CD4-positive, alpha-beta T cell treated with Interleukin-2 at 100 ng/mL for 4 hours (primary cell): ENCODE data around the gene ZNF410.

ENCODE experiments used
- DNase-seq: peaks from one replicate; pipeline ENCODE4 v3.0.0-alpha.2; 2020; ENCODE audit warnings: low spot score

ZNF410 gene

DNA sequence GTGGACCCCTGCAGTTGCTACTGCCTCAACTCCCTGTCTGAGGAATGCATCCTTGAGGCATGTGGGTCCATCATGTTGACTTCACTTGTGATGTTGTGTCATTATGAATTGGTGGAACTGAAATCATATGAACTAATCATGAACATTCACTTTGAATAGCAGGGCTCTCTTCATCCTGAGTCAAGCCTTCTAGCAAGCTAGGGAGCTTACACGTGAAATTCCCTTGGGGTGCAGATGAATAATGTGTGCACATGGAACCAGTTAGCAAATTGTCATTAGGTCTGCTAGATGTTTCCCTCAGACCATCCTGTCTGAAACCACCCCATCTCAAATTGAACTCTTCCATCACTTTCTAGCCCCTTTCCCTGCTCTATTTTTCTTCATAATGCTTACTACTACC, 67.1 kb downstream of the ZNF410 start:
- no peak for DNase-seq

GRCh38 chr14:73955674-73956073, 69.0 kb downstream of the ZNF410 start:
- no peak for DNase-seq

DNA sequence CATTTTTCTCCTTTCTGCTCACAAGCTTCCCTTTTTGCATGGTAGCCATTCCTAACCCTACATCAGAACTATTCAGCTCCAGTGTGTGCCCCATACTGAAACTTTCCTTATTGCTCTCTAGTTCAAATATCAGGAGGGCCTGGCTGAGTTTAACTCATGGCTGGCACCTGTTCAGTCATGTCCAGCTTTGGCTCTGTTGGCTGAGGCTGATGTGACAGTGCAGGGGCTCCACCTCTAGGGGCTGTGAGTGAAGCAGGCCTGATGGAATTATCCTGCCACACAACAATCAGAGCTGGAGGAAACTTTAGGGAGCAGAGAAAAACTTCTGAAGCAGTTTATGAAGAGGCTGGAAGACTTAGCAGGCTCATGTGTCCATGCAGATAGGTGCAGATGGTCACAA, 71.9 kb downstream of the ZNF410 start:
- DNase-seq = no peak

- DNase-seq = no peak
These were observed 74.5 kb downstream of the ZNF410 start for GRCh38 chr14:73961192-73961591.

DNA sequence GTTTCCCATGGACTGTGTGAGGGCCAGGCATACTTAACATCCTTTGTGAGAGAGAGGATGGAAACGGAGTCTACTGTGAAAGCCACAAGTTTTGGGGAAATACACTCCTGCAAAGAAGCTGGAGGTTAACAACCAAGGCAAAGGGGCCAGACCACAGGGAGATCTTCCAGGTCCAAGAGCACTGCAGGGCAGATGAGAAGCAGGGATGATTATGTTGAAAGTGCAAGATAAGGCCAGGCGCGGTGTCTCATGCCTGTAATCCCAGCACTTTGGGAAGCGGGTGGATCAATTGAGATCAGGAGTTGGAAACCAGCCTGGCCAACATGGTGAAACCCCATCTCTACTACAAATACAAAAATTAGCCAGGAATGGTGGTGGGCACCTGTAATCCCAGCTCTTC, 78.6 kb downstream of the ZNF410 start:
- DNase-seq = no peak

GRCh38 chr14:73968885-73969284, 82.2 kb downstream of the ZNF410 start:
- no peak for DNase-seq

GRCh38 chr14:73973497-73973896, 86.8 kb downstream of the ZNF410 start:
- no peak for DNase-seq

DNA sequence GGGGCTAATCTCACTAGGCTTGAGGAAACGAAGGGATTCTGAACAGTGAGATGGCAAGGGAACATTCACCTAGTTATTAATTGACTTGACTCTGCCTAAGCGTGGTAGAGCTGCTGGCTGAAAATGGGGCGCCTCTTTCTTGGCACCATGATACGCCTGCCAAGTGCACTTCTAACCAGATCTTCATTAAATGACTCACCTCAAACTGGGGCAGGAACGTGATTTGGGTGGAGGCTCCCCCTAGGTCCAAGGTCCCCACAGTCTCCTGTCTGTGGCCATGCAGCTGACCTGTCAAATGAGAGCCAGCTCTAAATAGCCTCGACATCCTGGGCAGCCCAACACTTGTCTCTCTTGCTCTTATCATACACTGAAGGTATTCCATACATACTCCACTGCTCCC, 89.5 kb downstream of the ZNF410 start:
- DNase-seq = no peak

DNA sequence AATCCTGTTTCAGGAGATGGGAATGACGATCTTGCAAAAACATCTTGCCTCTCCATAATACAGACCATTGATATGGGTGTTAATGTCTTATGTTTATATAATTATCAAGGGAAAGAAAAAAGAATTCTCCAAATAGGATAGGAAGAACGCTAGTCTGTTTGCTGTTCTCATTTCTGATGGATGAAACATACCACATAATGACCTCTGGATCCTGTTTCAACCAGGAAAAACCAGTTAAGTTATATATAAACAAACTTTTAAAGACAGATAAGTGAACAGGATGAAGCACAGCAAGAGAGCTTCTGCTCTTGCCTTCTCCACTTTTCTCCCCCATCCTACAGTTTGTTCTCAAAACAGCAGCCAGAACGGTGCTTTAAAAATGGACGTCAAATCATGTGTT, 91.2 kb downstream of the ZNF410 start:
- no peak for DNase-seq
